NB4 (cell line): Measurements from ENCODE around the gene PLEKHA5.

Experiments used
- DNase-seq: peaks from one replicate; pipeline ENCODE4 v3.0.0; 2010; ENCODE audit warnings: low read depth
- H3K4me3 ChIP-seq: one replicate; pipeline ENCODE4 v1.5.1; 2011; ENCODE audit warnings: mild to moderate bottlenecking, low read depth, low read length, moderate library complexity
- CTCF ChIP-seq: IDR thresholded peaks from one replicate; pipeline ENCODE4 v1.5.1; 2012; ENCODE audit warnings: low read depth, low read length
- MAX ChIP-seq: IDR thresholded peaks from 2 replicates; pipeline ENCODE4 v1.6.1; 2011; ENCODE audit warnings: low read depth, low read length
- MYC ChIP-seq: IDR thresholded peaks from 2 replicates; pipeline ENCODE4 v1.6.1; 2011; ENCODE audit warnings: low read depth, low read length
- POLR2A ChIP-seq: IDR thresholded peaks from 2 replicates; pipeline ENCODE4 v1.6.1; 2011; ENCODE audit warnings: mild to moderate bottlenecking; ENCODE audit not compliant: insufficient read length; ENCODE audit errors: extremely low read depth

Gene PLEKHA5

GRCh38 chr12:19196959-19197630, 67.6 kb downstream of the PLEKHA5 start:
- H3K4me3 ChIP-seq: no peak overlapping the region
- peak; percentile 24 for DNase-seq
- TF ChIP-seq CTCF (no peak), MAX (no peak), POLR2A (no peak), MYC (no peak)

GRCh38 chr12:19198272-19198671, 68.7 kb downstream of the PLEKHA5 start:
- TF ChIP-seq MYC: no peak
- no peak for TF ChIP-seq CTCF
- no peak for TF ChIP-seq POLR2A
- no peak for TF ChIP-seq MAX
- no peak for DNase-seq

GRCh38 chr12:19199332-19199731, 69.8 kb downstream of the PLEKHA5 start:
- DNase-seq: no peak
- TF ChIP-seq POLR2A (no peak), CTCF (no peak), MYC (no peak), MAX (no peak)

More at GRCh38 chr12:19198272-19198671, 68.7 kb downstream of the PLEKHA5 start:
- H3K4me3 ChIP-seq: no peak overlapping the region

GRCh38 chr12:19200261-19200660, 70.7 kb downstream of the PLEKHA5 start:
- no peak overlapping the region for H3K4me3 ChIP-seq
- no peak for DNase-seq
- TF ChIP-seq MYC: no peak
- no peak for TF ChIP-seq MAX
- no peak for TF ChIP-seq CTCF
- TF ChIP-seq POLR2A: no peak

More at GRCh38 chr12:19199332-19199731, 69.8 kb downstream of the PLEKHA5 start:
- no peak overlapping the region for H3K4me3 ChIP-seq

GRCh38 chr12:19201661-19202060, 72.1 kb downstream of the PLEKHA5 start:
- TF ChIP-seq MYC (no peak), MAX (no peak), POLR2A (no peak), CTCF (no peak)
- DNase-seq: no peak
- no peak overlapping the region for H3K4me3 ChIP-seq
